GM23338 (cell line): ENCODE results near the gene STK24. TPM values are rescaled to one million over a fixed set of nuclear protein-coding genes. Genes with fewer than 3 reads are reported as not detected.
A peak's percentile ranks its signal among the peaks of the same experiment; 100 is the strongest.

Source experiments
- ATAC-seq: fragments of 200-7000 bp; cut with Tn5 transposase; 3 replicates; pipeline ENCODE4 v1.9.1; 2020
- DNase-seq: peaks from one replicate; pipeline ENCODE4 v3.0.0-alpha.2; 2015; ENCODE audit warnings: low spot score
- H2AFZ ChIP-seq: fragments of 200-600 bp; sonication (generic); 2 replicates; pipeline ENCODE4 v1.8.0; 2016; ENCODE audit warnings: antibody characterized with exemption, mild to moderate bottlenecking, moderate library complexity
- H3F3A ChIP-seq: fragments of 200-600 bp; sonication (generic); replicated peaks from 2 replicates; pipeline ENCODE4 v1.8.0; 2017; ENCODE audit warnings: antibody characterized with exemption, mixed run types, low read depth
- H3K27ac ChIP-seq: fragments of 200-600 bp; sonication (generic); 2 replicates; pipeline ENCODE4 v1.6.1; 2016; ENCODE audit warnings: low read depth
- H3K27me3 ChIP-seq: fragments of 200-600 bp; sonication (generic); 2 replicates; pipeline ENCODE4 v1.8.0; 2016; ENCODE audit warnings: mild to moderate bottlenecking, mixed run types, moderate library complexity; ENCODE audit not compliant: insufficient read depth
- H3K36me3 ChIP-seq: fragments of 200-600 bp; sonication (generic); 2 replicates; pipeline ENCODE4 v1.8.0; 2016; ENCODE audit warnings: mild to moderate bottlenecking; ENCODE audit not compliant: insufficient read depth
- H3K4me1 ChIP-seq: fragments of 200-600 bp; sonication (generic); 2 replicates; pipeline ENCODE4 v1.8.0; 2016; ENCODE audit warnings: mild to moderate bottlenecking, moderate library complexity; ENCODE audit not compliant: insufficient read depth
- H3K4me2 ChIP-seq: fragments of 200-600 bp; sonication (generic); 2 replicates; pipeline ENCODE4 v1.7.1; 2017; ENCODE audit warnings: mixed run types
- H3K4me3 ChIP-seq: fragments of 200-600 bp; sonication (generic); 2 replicates; pipeline ENCODE4 v1.6.1; 2016; ENCODE audit warnings: mixed run types
- H3K79me2 ChIP-seq: fragments of 200-600 bp; sonication (generic); replicated peaks from 2 replicates; pipeline ENCODE4 v1.8.0; 2017; ENCODE audit warnings: mild to moderate bottlenecking; ENCODE audit not compliant: insufficient read depth
- H3K9me2 ChIP-seq: fragments of 200-600 bp; sonication (generic); 2 replicates; pipeline ENCODE4 v1.8.0; 2017; ENCODE audit not compliant: insufficient read depth
- H4K20me1 ChIP-seq: fragments of 200-600 bp; sonication (generic); replicated peaks from 2 replicates; pipeline ENCODE4 v1.8.0; 2017; ENCODE audit warnings: mild to moderate bottlenecking; ENCODE audit not compliant: insufficient read depth
- H3K27ac Mint-ChIP-seq: 2 replicates; pipeline ENCODE4 v1.8.0; 2020; ENCODE audit warnings: inconsistent platforms, mild to moderate bottlenecking, moderate library complexity, mixed read lengths
- H3K27me3 Mint-ChIP-seq: 3 replicates; pipeline ENCODE4 v1.8.0; 2022; ENCODE audit warnings: low read depth, mild to moderate bottlenecking, moderate library complexity, mixed read lengths, inconsistent platforms; ENCODE audit not compliant: insufficient read depth, poor library complexity
- H3K36me3 Mint-ChIP-seq: 3 replicates; pipeline ENCODE4 v1.8.0; 2021; ENCODE audit warnings: low read depth, mild to moderate bottlenecking, inconsistent platforms, moderate library complexity, mixed read lengths
- H3K4me1 Mint-ChIP-seq: 3 replicates; pipeline ENCODE4 v1.8.0; 2020; ENCODE audit warnings: mild to moderate bottlenecking, inconsistent platforms, mixed read lengths
- H3K4me3 Mint-ChIP-seq: 3 replicates; pipeline ENCODE4 v1.8.0; 2021; ENCODE audit warnings: moderate library complexity, mild to moderate bottlenecking, inconsistent platforms, mixed read lengths
- H3K9me3 Mint-ChIP-seq: 3 replicates; pipeline ENCODE4 v1.8.0; 2020; ENCODE audit warnings: moderate library complexity, mild to moderate bottlenecking, inconsistent platforms, mixed read lengths
- CREB1 ChIP-seq: fragments of 250-450 bp; sonication (Bioruptor Pico); IDR thresholded peaks from 2 replicates; pipeline ENCODE4 v1.5.0; 2020; ENCODE audit warnings: low read depth, mild to moderate bottlenecking, moderate library complexity
- EZH2 ChIP-seq: fragments of 200-600 bp; sonication (generic); IDR thresholded peaks from one replicate; pipeline ENCODE4 v1.8.0; 2017; ENCODE audit warnings: antibody characterized with exemption, mild to moderate bottlenecking, low read depth; ENCODE audit not compliant: unreplicated experiment
- EZH2phosphoT487 ChIP-seq: fragments of 200-600 bp; sonication (generic); IDR thresholded peaks from one replicate; pipeline ENCODE4 v1.8.1; 2018; ENCODE audit warnings: antibody characterized with exemption; ENCODE audit not compliant: unreplicated experiment
- JUNB ChIP-seq: IDR thresholded peaks from one replicate; pipeline ENCODE4 v1.6.1; 2016; ENCODE audit warnings: antibody characterized with exemption; ENCODE audit not compliant: unreplicated experiment
- NANOG ChIP-seq: IDR thresholded peaks from 2 replicates; pipeline ENCODE4 v1.6.1; 2016; ENCODE audit warnings: antibody characterized with exemption, borderline replicate concordance
- POLR2AphosphoS5 ChIP-seq: IDR thresholded peaks from 2 replicates; pipeline ENCODE4 v1.6.1; 2016; ENCODE audit warnings: antibody characterized with exemption, low read depth
- STAT1 ChIP-seq: IDR thresholded peaks from one replicate; pipeline ENCODE4 v1.6.1; 2016; ENCODE audit warnings: antibody characterized with exemption; ENCODE audit not compliant: unreplicated experiment
- ZNF114 ChIP-seq: fragments of 250-450 bp; sonication (Bioruptor Pico); IDR thresholded peaks from 2 replicates; pipeline ENCODE4 v1.5.0; 2020; ENCODE audit warnings: mild to moderate bottlenecking, moderate library complexity
- ZNF331 ChIP-seq: fragments of 250-450 bp; sonication (Bioruptor Pico); IDR thresholded peaks from 2 replicates; pipeline ENCODE4 v1.5.0; 2020; ENCODE audit warnings: low read depth, mild to moderate bottlenecking, moderate library complexity
- polyA plus RNA-seq: library from polyadenylated mRNA; unstranded; fragments of >200 nt; fragmentation: Nextera tagmentation; extraction: Ambion mirVana; gene quantifications from 2 replicates; pipeline ENCODE4 v1.2.1, GENCODE V29; 2016
- total RNA-seq: library from RNA; depleted of rRNA; stranded (reverse); fragments of >200 nt; shearing (Covaris generic); gene quantifications from 2 replicates; pipeline ENCODE4 v1.2.3, GENCODE V29; 2014
- TF ChIP-seq, protein P1 (sequence below): fragments of 250-450 bp; sonication (Bioruptor Pico); IDR thresholded peaks from 2 replicates; pipeline ENCODE4 v1.5.0; 2020; ENCODE audit warnings: mild to moderate bottlenecking, moderate library complexity
- TF ChIP-seq, protein P2 (sequence below): IDR thresholded peaks from one replicate; pipeline ENCODE4 v1.6.1; 2018; ENCODE audit warnings: antibody characterized with exemption; ENCODE audit not compliant: unreplicated experiment
- TF ChIP-seq, protein P3 (sequence below): IDR thresholded peaks from 2 replicates; pipeline ENCODE4 v1.6.1; 2016; ENCODE audit warnings: antibody characterized with exemption
- TF ChIP-seq, protein P4 (sequence below), 2 experiments: fragments of 200-600 bp in 1 of 2; sonication (generic) in 1 of 2; conservative IDR thresholded peaks; 2 replicates each; pipeline versions ENCODE4 v1.5.1 to v1.6.1; 2016 to 2017; ENCODE audit warnings: antibody characterized with exemption in 2 of 2, low read depth in 2 of 2, mild to moderate bottlenecking in 2 of 2, moderate library complexity in 1 of 2

Gene STK24
- total and polyA plus RNA-seq, 2 experiments from 2014 or later, result 56.5 to 144 TPM

DNA sequence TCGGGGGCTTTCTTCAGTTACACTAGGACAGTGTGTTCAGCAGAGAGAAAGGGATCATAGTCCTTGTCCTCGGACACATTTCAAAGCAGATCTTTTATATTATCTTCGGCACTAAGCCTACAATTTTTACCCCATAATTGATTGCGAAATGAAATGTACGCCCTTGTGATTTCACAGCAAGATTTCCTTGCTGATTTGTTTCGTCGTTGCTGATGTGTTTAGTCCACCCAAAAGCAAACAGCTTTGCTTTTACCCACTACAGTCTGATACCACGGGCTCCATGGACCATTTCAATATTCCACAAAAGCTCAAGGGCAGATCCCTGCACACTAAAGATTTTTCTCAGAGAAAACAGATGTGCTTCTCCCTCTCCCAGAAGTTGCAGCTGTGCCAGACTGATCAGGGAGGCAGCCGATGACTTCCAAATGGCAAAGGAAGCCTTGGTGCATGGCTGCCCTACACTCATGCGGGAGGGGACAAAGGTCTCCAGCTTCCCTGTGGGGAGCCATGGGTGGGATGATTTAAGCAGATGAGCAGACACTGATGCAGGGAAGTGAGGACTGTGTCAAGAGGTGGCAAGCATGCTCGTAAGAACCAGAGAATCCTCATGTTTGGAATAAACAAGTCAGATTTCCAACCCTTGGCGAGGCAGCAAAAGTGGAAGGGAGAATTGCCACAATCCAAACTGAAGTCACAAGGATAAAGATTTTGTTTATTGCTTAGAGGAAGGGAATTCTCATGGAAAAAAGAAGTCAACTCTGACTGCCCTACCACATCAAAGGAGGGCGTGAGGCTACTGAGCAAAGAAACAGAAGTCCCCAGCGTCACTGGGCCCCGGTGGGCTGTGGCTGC is 81.1 kb downstream of the STK24 start:
- Mint-ChIP-seq H3K4me3 (no peak overlapping the region), H3K27me3 (peaks cover 7% of the 10 kb centered on the region), H3K9me3 (no peaks in the 10 kb centered on the region), H3K4me1 (peaks cover 68% of the 10 kb centered on the region), H3K36me3 (peaks cover 19% of the 10 kb centered on the region), H3K27ac (peak overlapping the region; percentile 40; the same call in 1 of the 2 replicates)
- 0 out of 2 replicates have a peak overlapping the region, but pooled peaks have one; percentile 3 for H3K4me2 ChIP-seq
- peaks cover 95% of the 10 kb centered on the region for H3K79me2 ChIP-seq
- H3K27me3 ChIP-seq, result no peaks in the 10 kb centered on the region
- ATAC-seq (peak; percentile 35), DNase-seq (no peak)
- H3K9me2 ChIP-seq, result no peaks in the 10 kb centered on the region
- no peak overlapping the region for H3K4me3 ChIP-seq
- H3K36me3 ChIP-seq, result no peaks in the 10 kb centered on the region
- TF ChIP-seq, protein P1, sequence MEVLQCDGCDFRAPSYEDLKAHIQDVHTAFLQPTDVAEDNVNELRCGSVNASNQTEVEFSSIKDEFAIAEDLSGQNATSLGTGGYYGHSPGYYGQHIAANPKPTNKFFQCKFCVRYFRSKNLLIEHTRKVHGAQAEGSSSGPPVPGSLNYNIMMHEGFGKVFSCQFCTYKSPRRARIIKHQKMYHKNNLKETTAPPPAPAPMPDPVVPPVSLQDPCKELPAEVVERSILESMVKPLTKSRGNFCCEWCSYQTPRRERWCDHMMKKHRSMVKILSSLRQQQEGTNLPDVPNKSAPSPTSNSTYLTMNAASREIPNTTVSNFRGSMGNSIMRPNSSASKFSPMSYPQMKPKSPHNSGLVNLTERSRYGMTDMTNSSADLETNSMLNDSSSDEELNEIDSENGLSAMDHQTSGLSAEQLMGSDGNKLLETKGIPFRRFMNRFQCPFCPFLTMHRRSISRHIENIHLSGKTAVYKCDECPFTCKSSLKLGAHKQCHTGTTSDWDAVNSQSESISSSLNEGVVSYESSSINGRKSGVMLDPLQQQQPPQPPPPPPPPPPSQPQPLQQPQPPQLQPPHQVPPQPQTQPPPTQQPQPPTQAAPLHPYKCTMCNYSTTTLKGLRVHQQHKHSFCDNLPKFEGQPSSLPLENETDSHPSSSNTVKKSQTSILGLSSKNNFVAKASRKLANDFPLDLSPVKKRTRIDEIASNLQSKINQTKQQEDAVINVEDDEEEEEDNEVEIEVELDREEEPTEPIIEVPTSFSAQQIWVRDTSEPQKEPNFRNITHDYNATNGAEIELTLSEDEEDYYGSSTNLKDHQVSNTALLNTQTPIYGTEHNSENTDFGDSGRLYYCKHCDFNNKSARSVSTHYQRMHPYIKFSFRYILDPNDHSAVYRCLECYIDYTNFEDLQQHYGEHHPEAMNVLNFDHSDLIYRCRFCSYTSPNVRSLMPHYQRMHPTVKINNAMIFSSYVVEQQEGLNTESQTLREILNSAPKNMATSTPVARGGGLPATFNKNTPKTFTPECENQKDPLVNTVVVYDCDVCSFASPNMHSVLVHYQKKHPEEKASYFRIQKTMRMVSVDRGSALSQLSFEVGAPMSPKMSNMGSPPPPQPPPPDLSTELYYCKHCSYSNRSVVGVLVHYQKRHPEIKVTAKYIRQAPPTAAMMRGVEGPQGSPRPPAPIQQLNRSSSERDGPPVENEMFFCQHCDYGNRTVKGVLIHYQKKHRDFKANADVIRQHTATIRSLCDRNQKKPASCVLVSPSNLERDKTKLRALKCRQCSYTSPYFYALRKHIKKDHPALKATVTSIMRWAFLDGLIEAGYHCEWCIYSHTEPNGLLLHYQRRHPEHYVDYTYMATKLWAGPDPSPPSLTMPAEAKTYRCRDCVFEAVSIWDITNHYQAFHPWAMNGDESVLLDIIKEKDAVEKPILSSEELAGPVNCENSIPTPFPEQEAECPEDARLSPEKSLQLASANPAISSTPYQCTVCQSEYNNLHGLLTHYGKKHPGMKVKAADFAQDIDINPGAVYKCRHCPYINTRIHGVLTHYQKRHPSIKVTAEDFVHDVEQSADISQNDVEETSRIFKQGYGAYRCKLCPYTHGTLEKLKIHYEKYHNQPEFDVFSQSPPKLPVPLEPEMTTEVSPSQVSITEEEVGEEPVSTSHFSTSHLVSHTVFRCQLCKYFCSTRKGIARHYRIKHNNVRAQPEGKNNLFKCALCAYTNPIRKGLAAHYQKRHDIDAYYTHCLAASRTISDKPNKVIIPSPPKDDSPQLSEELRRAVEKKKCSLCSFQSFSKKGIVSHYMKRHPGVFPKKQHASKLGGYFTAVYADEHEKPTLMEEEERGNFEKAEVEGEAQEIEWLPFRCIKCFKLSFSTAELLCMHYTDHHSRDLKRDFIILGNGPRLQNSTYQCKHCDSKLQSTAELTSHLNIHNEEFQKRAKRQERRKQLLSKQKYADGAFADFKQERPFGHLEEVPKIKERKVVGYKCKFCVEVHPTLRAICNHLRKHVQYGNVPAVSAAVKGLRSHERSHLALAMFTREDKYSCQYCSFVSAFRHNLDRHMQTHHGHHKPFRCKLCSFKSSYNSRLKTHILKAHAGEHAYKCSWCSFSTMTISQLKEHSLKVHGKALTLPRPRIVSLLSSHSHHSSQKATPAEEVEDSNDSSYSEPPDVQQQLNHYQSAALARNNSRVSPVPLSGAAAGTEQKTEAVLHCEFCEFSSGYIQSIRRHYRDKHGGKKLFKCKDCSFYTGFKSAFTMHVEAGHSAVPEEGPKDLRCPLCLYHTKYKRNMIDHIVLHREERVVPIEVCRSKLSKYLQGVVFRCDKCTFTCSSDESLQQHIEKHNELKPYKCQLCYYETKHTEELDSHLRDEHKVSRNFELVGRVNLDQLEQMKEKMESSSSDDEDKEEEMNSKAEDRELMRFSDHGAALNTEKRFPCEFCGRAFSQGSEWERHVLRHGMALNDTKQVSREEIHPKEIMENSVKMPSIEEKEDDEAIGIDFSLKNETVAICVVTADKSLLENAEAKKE, result no peak
- TF ChIP-seq CREB1 (CRISPR knock-in tag) (no peak), ZNF114 (CRISPR knock-in tag) (no peak), POLR2AphosphoS5 (no peak), ZNF331 (no peak), JUNB (no peak), STAT1 (no peak), EZH2 (no peak), NANOG (no peak), EZH2phosphoT487 (no peak)
- TF ChIP-seq, protein P2, sequence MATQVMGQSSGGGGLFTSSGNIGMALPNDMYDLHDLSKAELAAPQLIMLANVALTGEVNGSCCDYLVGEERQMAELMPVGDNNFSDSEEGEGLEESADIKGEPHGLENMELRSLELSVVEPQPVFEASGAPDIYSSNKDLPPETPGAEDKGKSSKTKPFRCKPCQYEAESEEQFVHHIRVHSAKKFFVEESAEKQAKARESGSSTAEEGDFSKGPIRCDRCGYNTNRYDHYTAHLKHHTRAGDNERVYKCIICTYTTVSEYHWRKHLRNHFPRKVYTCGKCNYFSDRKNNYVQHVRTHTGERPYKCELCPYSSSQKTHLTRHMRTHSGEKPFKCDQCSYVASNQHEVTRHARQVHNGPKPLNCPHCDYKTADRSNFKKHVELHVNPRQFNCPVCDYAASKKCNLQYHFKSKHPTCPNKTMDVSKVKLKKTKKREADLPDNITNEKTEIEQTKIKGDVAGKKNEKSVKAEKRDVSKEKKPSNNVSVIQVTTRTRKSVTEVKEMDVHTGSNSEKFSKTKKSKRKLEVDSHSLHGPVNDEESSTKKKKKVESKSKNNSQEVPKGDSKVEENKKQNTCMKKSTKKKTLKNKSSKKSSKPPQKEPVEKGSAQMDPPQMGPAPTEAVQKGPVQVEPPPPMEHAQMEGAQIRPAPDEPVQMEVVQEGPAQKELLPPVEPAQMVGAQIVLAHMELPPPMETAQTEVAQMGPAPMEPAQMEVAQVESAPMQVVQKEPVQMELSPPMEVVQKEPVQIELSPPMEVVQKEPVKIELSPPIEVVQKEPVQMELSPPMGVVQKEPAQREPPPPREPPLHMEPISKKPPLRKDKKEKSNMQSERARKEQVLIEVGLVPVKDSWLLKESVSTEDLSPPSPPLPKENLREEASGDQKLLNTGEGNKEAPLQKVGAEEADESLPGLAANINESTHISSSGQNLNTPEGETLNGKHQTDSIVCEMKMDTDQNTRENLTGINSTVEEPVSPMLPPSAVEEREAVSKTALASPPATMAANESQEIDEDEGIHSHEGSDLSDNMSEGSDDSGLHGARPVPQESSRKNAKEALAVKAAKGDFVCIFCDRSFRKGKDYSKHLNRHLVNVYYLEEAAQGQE, result no peak
- TF ChIP-seq, protein P3, sequence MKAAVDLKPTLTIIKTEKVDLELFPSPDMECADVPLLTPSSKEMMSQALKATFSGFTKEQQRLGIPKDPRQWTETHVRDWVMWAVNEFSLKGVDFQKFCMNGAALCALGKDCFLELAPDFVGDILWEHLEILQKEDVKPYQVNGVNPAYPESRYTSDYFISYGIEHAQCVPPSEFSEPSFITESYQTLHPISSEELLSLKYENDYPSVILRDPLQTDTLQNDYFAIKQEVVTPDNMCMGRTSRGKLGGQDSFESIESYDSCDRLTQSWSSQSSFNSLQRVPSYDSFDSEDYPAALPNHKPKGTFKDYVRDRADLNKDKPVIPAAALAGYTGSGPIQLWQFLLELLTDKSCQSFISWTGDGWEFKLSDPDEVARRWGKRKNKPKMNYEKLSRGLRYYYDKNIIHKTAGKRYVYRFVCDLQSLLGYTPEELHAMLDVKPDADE, result no peak
- TF ChIP-seq, protein P4, sequence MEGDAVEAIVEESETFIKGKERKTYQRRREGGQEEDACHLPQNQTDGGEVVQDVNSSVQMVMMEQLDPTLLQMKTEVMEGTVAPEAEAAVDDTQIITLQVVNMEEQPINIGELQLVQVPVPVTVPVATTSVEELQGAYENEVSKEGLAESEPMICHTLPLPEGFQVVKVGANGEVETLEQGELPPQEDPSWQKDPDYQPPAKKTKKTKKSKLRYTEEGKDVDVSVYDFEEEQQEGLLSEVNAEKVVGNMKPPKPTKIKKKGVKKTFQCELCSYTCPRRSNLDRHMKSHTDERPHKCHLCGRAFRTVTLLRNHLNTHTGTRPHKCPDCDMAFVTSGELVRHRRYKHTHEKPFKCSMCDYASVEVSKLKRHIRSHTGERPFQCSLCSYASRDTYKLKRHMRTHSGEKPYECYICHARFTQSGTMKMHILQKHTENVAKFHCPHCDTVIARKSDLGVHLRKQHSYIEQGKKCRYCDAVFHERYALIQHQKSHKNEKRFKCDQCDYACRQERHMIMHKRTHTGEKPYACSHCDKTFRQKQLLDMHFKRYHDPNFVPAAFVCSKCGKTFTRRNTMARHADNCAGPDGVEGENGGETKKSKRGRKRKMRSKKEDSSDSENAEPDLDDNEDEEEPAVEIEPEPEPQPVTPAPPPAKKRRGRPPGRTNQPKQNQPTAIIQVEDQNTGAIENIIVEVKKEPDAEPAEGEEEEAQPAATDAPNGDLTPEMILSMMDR (conservative IDR thresholded peaks at IDR 0.05; ENCODE audit: low read depth in 2 of 2), result no peak
- H2AFZ ChIP-seq, result no peak overlapping the region
- H3K27ac ChIP-seq, result peak overlapping the region; percentile 64; the same call in 1 of the 2 replicates
- no peaks in the 10 kb centered on the region for H3F3A ChIP-seq
- H3K4me1 ChIP-seq, result peaks cover 45% of the 10 kb centered on the region
- H4K20me1 ChIP-seq, result peaks cover 46% of the 10 kb centered on the region
